ENCODE results near the gene NADK. TPM values are rescaled to one million over a fixed set of nuclear protein-coding genes. Genes with fewer than 3 reads are reported as not detected.

The NADK gene
- total and polyA plus RNA-seq, 2 of the 13 experiments (the other 11 are each of a cell fraction or from before 2014, with no cell fraction given) = 56.6 to 60.1 TPM

DNA sequence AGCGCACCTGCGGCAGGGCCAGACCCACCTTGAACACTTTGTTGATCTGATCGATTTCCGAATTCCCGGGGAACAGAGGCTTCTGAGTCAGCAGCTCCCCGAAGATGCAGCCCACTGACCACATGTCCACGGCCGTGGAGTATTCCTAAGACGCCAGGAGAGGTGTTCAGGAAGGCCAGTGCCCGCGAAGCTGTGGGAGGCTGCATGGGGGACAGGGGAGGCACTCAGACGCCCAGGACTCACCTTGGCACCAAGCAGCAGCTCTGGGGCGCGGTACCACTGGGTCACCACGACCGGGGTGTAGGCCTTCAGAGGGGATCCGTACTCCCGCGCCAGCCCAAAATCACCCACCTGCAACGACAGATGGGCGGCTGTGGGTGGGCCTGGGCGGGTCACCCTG, 74.5 kb downstream of the NADK start:
- 99% methylated on average over 11 of the region's 22 CpGs for WGBS (ENCODE audit: low lambda C conversion rate)
- CTCF ChIA-PET (ENCODE audit: low intra/inter-chr PET ratio, low total read pairs) = no interaction called here
- no TSS peak for BruUV-seq (replicated peaks)
- no peak overlapping the region for H3K4me2 ChIP-seq (ENCODE audit: low read depth, low read length)
- no peak overlapping the region for H3K4me3 ChIP-seq (replicated peaks in 1 of 3; ENCODE audit: insufficient read depth in 1 of 3, low read depth in 2 of 3, low read length in 3 of 3)
- H3K9ac ChIP-seq (ENCODE audit: insufficient read depth, low read depth, low read length) = no peak overlapping the region
- no peaks in the 10 kb centered on the region for H3K9me3 ChIP-seq (ENCODE audit: low read length)
- no peaks in the 10 kb centered on the region for H4K20me1 ChIP-seq (ENCODE audit: insufficient read depth, low read length)
- H2AFZ ChIP-seq (ENCODE audit: low read length) = no peak overlapping the region
- TF ChIP-seq TBL1XR1 (IDR thresholded peaks at IDR 0.05; ENCODE audit: borderline replicate concordance, low read length, partially characterized antibody) (no peak), ZNF230 (CRISPR knock-in tag; IDR thresholded peaks at IDR 0.05) (no peak), ZNF329 (CRISPR knock-in tag; IDR thresholded peaks at IDR 0.05; ENCODE audit: low read depth) (no peak), ZNF10 (CRISPR knock-in tag; IDR thresholded peaks at IDR 0.05; ENCODE audit: borderline replicate concordance, low read depth) (no peak), PHF20 (CRISPR knock-in tag; IDR thresholded peaks at IDR 0.05) (no peak), ZBTB21 (CRISPR knock-in tag; IDR thresholded peaks at IDR 0.05) (no peak), MAFG (CRISPR knock-in tag; IDR thresholded peaks at IDR 0.05) (no peak), NCOA5 (CRISPR knock-in tag; IDR thresholded peaks at IDR 0.05) (no peak), ZNF282 (IDR thresholded peaks at IDR 0.05; ENCODE audit: partially characterized antibody) (no peak), NFYB (CRISPR knock-in tag; IDR thresholded peaks at IDR 0.05) (no peak), REXO4 (CRISPR knock-in tag; IDR thresholded peaks at IDR 0.05; ENCODE audit: borderline replicate concordance) (no peak), SIN3B (IDR thresholded peaks at IDR 0.05; ENCODE audit: low read length) (no peak), NONO (IDR thresholded peaks at IDR 0.05) (no peak), NONO (CRISPR knock-in tag; conservative IDR thresholded peaks at IDR 0.05) (no peak)
- TF ChIP-seq, protein P1, sequence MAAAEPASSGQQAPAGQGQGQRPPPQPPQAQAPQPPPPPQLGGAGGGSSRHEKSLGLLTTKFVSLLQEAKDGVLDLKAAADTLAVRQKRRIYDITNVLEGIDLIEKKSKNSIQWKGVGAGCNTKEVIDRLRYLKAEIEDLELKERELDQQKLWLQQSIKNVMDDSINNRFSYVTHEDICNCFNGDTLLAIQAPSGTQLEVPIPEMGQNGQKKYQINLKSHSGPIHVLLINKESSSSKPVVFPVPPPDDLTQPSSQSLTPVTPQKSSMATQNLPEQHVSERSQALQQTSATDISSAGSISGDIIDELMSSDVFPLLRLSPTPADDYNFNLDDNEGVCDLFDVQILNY (CRISPR knock-in tag; conservative IDR thresholded peaks at IDR 0.05) = no peak
- TF ChIP-seq, protein P2, sequence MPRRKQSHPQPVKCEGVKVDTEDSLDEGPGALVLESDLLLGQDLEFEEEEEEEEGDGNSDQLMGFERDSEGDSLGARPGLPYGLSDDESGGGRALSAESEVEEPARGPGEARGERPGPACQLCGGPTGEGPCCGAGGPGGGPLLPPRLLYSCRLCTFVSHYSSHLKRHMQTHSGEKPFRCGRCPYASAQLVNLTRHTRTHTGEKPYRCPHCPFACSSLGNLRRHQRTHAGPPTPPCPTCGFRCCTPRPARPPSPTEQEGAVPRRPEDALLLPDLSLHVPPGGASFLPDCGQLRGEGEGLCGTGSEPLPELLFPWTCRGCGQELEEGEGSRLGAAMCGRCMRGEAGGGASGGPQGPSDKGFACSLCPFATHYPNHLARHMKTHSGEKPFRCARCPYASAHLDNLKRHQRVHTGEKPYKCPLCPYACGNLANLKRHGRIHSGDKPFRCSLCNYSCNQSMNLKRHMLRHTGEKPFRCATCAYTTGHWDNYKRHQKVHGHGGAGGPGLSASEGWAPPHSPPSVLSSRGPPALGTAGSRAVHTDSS (CRISPR knock-in tag; conservative IDR thresholded peaks at IDR 0.05) = no peak
- TF ChIP-seq, protein P3, sequence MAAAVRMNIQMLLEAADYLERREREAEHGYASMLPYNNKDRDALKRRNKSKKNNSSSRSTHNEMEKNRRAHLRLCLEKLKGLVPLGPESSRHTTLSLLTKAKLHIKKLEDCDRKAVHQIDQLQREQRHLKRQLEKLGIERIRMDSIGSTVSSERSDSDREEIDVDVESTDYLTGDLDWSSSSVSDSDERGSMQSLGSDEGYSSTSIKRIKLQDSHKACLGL (CRISPR knock-in tag; IDR thresholded peaks at IDR 0.05) = no peak
- TF ChIP-seq, protein P4, sequence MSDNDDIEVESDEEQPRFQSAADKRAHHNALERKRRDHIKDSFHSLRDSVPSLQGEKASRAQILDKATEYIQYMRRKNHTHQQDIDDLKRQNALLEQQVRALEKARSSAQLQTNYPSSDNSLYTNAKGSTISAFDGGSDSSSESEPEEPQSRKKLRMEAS (IDR thresholded peaks at IDR 0.05) = no peak
- TF ChIP-seq, protein P5, sequence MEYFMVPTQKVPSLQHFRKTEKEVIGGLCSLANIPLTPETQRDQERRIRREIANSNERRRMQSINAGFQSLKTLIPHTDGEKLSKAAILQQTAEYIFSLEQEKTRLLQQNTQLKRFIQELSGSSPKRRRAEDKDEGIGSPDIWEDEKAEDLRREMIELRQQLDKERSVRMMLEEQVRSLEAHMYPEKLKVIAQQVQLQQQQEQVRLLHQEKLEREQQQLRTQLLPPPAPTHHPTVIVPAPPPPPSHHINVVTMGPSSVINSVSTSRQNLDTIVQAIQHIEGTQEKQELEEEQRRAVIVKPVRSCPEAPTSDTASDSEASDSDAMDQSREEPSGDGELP (IDR thresholded peaks at IDR 0.05; ENCODE audit: borderline replicate concordance, low read depth) = no peak
- TF ChIP-seq, protein P6, sequence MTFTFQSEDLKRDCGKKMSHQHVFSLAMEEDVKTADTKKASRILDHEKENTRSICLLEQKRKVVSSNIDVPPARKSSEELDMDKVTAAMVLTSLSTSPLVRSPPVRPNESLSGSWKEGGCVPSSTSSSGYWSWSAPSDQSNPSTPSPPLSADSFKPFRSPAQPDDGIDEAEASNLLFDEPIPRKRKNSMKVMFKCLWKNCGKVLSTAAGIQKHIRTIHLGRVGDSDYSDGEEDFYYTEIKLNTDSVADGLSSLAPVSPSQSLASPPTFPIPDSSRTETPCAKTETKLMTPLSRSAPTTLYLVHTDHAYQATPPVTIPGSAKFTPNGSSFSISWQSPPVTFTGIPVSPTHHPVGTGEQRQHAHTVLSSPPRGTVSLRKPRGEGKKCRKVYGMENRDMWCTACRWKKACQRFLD (CRISPR knock-in tag; IDR thresholded peaks at IDR 0.05; ENCODE audit: borderline replicate concordance) = no peak
- TF ChIP-seq, protein P7, sequence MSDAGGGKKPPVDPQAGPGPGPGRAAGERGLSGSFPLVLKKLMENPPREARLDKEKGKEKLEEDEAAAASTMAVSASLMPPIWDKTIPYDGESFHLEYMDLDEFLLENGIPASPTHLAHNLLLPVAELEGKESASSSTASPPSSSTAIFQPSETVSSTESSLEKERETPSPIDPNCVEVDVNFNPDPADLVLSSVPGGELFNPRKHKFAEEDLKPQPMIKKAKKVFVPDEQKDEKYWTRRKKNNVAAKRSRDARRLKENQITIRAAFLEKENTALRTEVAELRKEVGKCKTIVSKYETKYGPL (CRISPR knock-in tag; IDR thresholded peaks at IDR 0.05) = no peak
- H3K27ac ChIP-seq (ENCODE audit: extremely low read length, insufficient read depth, low read length) = no peak overlapping the region
- H3K27me3 ChIP-seq (ENCODE audit: control insufficient read depth in 1 of 2, insufficient read depth in 2 of 2, low read length in 2 of 2) = no peaks in the 10 kb centered on the region
- in situ Hi-C loops (cut with HindIII; ENCODE audit: extremely low pct_ligation_motif_present, low pct_unique_long_range_greater_than_20kb) (no loop called here), intact Hi-C loops (cut with micrococcal nuclease; ENCODE audit: unreplicated experiment) (no loop called here)
- DNase-seq (ENCODE audit: low spot score) = no peak
- no peaks in the 10 kb centered on the region for H3K4me1 ChIP-seq (ENCODE audit: insufficient read depth, low read length)
- no peak for FAIRE-seq
- H3K36me3 ChIP-seq (replicated peaks in 1 of 2; ENCODE audit: control insufficient read depth in 1 of 2, insufficient read depth in 2 of 2, low read length in 2 of 2) = no peaks in the 10 kb centered on the region
- POLR2A ChIA-PET = no interaction called here
- no peaks in the 10 kb centered on the region for H3K79me2 ChIP-seq (ENCODE audit: insufficient read depth, low read length)
- ATAC-seq = no peak

Data from HepG2 (cell line).